ENCODE data around the gene PDPK1.
"Not testable (repeated sequence)": the region's sequence is repeated elsewhere in the genome, so short reads cannot be mapped to it uniquely, and the experiment has no call there.

GRCh38 chr16:2580818-2581217, 43.0 kb downstream of the PDPK1 start:
- not testable (repeated sequence) for TF ChIP-seq CTCF (IDR thresholded peaks at IDR 0.05 in 4 of 5, conservative IDR thresholded peaks at IDR 0.05 in 1 of 5); POLR2A (IDR thresholded peaks at IDR 0.05)

Measured in gastrocnemius medialis (tissue), 4 donors.